HepG2 (cell line): ENCODE data around the gene JCAD.

Experiments
- FIP1L1 ChIP-seq: fragments of 200-400 bp; formaldehyde crosslinking; IDR thresholded peaks from 2 replicates; pipeline ENCODE4 v1.6.1; 2018; ENCODE audit warnings: low read depth, mild to moderate bottlenecking, low read length, moderate library complexity, borderline replicate concordance; ENCODE audit not compliant: insufficient read depth
- MAFK ChIP-seq, 2 experiments: IDR thresholded peaks in 1 of 2; conservative IDR thresholded peaks in 1 of 2; 2 replicates each; pipeline ENCODE4 v1.6.1; 2011; ENCODE audit warnings: improper control_type of control experiment in 2 of 2, low read length in 2 of 2
- TEAD3 ChIP-seq: optimal IDR thresholded peaks from 2 replicates; pipeline ENCODE3; 2016; ENCODE audit warnings: borderline replicate concordance
- ZBTB7A ChIP-seq: sonication (generic); formaldehyde crosslinking; IDR thresholded peaks from 2 replicates; pipeline ENCODE4 v1.8.0; 2022; ENCODE audit warnings: mild to moderate bottlenecking, missing genetic modification reagents
- TF ChIP-seq, protein P1 (sequence below): sonication (generic); formaldehyde crosslinking; IDR thresholded peaks from 2 replicates; pipeline ENCODE4 v1.8.0; 2022; ENCODE audit warnings: low read depth, missing genetic modification reagents
- TF ChIP-seq, protein P2 (sequence below), 2 experiments: fragments of 450-650 bp in 1 of 2; sonication (generic) in 1 of 2; formaldehyde crosslinking; IDR thresholded peaks; 2 replicates each; pipeline versions ENCODE4 v1.5.0 to v1.8.0; 2020 to 2022; ENCODE audit warnings: mild to moderate bottlenecking in 1 of 2, missing genetic modification reagents in 1 of 2

DNA sequence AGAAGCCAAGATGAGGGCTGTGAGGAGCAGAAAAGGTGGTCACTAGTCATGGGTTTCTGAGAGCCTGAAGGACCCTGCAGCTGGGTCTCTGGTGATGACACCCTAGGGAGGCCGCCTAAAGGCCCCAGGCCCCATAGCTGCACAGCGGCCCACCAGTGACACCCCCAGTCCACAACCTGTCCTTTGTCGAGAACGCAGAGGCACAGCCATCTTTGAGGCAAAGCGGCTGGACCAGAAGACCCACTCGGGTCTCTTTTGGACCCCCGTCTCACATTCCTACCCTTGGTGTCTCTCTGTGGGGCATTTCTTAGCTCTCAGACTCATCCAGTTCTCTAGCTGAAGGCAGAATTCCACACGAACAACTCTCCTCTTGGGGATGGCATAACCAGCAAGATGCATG, 18.8 kb downstream of the JCAD start:
- no peak for TF ChIP-seq ZBTB7A
- TF ChIP-seq FIP1L1 = no peak
- TF ChIP-seq, protein P1, sequence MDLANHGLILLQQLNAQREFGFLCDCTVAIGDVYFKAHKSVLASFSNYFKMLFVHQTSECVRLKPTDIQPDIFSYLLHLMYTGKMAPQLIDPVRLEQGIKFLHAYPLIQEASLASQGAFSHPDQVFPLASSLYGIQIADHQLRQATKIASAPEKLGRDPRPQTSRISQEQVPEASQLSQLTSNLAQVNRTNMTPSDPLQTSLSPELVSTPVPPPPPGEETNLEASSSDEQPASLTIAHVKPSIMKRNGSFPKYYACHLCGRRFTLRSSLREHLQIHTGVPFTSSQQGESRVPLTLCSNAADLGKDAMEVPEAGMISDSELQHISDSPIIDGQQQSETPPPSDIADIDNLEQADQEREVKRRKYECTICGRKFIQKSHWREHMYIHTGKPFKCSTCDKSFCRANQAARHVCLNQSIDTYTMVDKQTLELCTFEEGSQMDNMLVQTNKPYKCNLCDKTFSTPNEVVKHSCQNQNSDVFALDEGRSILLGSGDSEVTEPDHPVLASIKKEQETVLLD = no peak
- TF ChIP-seq MAFK (conservative IDR thresholded peaks at IDR 0.05 in 1 of 2, IDR thresholded peaks at IDR 0.05 in 1 of 2; ENCODE audit: low read length in 2 of 2) = no peak
- no peak for TF ChIP-seq TEAD3 (CRISPR knock-in tag)
- TF ChIP-seq, protein P2, sequence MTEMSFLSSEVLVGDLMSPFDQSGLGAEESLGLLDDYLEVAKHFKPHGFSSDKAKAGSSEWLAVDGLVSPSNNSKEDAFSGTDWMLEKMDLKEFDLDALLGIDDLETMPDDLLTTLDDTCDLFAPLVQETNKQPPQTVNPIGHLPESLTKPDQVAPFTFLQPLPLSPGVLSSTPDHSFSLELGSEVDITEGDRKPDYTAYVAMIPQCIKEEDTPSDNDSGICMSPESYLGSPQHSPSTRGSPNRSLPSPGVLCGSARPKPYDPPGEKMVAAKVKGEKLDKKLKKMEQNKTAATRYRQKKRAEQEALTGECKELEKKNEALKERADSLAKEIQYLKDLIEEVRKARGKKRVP (CRISPR knock-in tag; IDR thresholded peaks at IDR 0.05) = no peak
